Glomerular visceral epithelial cell (primary cell): ENCODE data around the gene FANCC.

ENCODE experiments used
- DNase-seq: peaks from one replicate; pipeline ENCODE4 v3.0.0-alpha.2; 2016; ENCODE audit errors: extremely low spot score

The FANCC gene

GRCh38 chr9:95317119-95317892, at the start of gene FANCC:
Gene FANCC (minus strand): TSS chr9:95317709. CDS start chr9:95249291, 68,418 bp downstream.
- DNase-seq, result peak; percentile 94

- DNase-seq, result no peak
These were observed 49.3 kb upstream of the FANCC start for GRCh38 chr9:95366731-95367325.

GRCh38 chr9:95365766-95366165, 48.3 kb upstream of the FANCC start:
- no peak for DNase-seq

- no peak for DNase-seq
These were observed 45.7 kb upstream of the FANCC start for GRCh38 chr9:95363051-95363841.

- DNase-seq, result no peak
These were observed 43.4 kb upstream of the FANCC start for GRCh38 chr9:95360866-95361265.

GRCh38 chr9:95357316-95357715, 39.8 kb upstream of the FANCC start:
- no peak for DNase-seq

- no peak for DNase-seq
These were observed 38.0 kb upstream of the FANCC start for GRCh38 chr9:95355500-95355899.

- DNase-seq, result no peak
These were observed 33.5 kb upstream of the FANCC start for GRCh38 chr9:95351051-95351450.

- no peak for DNase-seq
These were observed 32.8 kb upstream of the FANCC start for GRCh38 chr9:95350266-95350665.

GRCh38 chr9:95349091-95350038, 31.9 kb upstream of the FANCC start:
- no peak for DNase-seq

GRCh38 chr9:95346021-95346420, 28.5 kb upstream of the FANCC start:
- DNase-seq, result no peak

- DNase-seq, result no peak
These were observed 27.3 kb upstream of the FANCC start for GRCh38 chr9:95344735-95345325.

GRCh38 chr9:95343725-95344287, 26.3 kb upstream of the FANCC start:
- DNase-seq, result no peak

- DNase-seq, result no peak
These were observed 25.1 kb upstream of the FANCC start for GRCh38 chr9:95342571-95342970.

- DNase-seq, result no peak
These were observed 23.9 kb upstream of the FANCC start for GRCh38 chr9:95341293-95341962.

GRCh38 chr9:95338243-95338642, 20.7 kb upstream of the FANCC start:
- DNase-seq, result no peak

GRCh38 chr9:95336281-95336680, 18.8 kb upstream of the FANCC start:
- DNase-seq, result no peak

GRCh38 chr9:95333426-95333825, 15.9 kb upstream of the FANCC start:
- DNase-seq, result no peak

- DNase-seq, result no peak
These were observed 15.4 kb upstream of the FANCC start for GRCh38 chr9:95332860-95333259.

- no peak for DNase-seq
These were observed 13.4 kb upstream of the FANCC start for GRCh38 chr9:95330720-95331404.
